IPS DF 6.9 (cell line): ENCODE measurements around the gene VAT1.

Experiments used
- DNase-seq: peaks from one replicate; pipeline ENCODE4 v3.0.0-alpha.2; 2013; ENCODE audit warnings: low read depth, low spot score
- H3K27ac ChIP-seq: one replicate; pipeline ENCODE4 v1.5.1; 2013; ENCODE audit warnings: low read length, control low read depth
- H3K27me3 ChIP-seq: 2 replicates; pipeline ENCODE4 v1.6.1; 2013; ENCODE audit warnings: mild to moderate bottlenecking, low read length; ENCODE audit not compliant: control insufficient read depth, insufficient read depth
- H3K36me3 ChIP-seq: 2 replicates; pipeline ENCODE4 v1.6.1; 2013; ENCODE audit warnings: low read length; ENCODE audit not compliant: control insufficient read depth, insufficient read depth
- H3K4me1 ChIP-seq: 2 replicates; pipeline ENCODE4 v1.6.1; 2013; ENCODE audit warnings: low read length; ENCODE audit not compliant: control insufficient read depth, insufficient read depth
- H3K4me3 ChIP-seq: 2 replicates; pipeline ENCODE4 v1.5.1; 2013; ENCODE audit warnings: mild to moderate bottlenecking, low read length
- H3K9me3 ChIP-seq: 2 replicates; pipeline ENCODE4 v1.6.1; 2013; ENCODE audit warnings: low read length, inconsistent platforms; ENCODE audit not compliant: control insufficient read depth, insufficient read depth
- WGBS: extraction: QIAGEN DNeasy Blood & Tissue Kit; methylation state at CpG from one replicate; pipeline ENCODE4 v1.1.7; 2013; ENCODE audit warnings: mixed read lengths, missing lambda C conversion rate; ENCODE audit not compliant: insufficient read length, insufficient coverage; 5-methylcytosine and 5-hydroxymethylcytosine counted together

Gene VAT1

GRCh38 chr17:43027091-43028032 lies 5.2 kb upstream of the VAT1 start:
- Histone ChIP-seq H3K4me1 (peaks cover 16% of the 10 kb centered on the region), H3K27ac (no peak overlapping the region), H3K27me3 (no peaks in the 10 kb centered on the region), H3K36me3 (no peaks in the 10 kb centered on the region), H3K4me3 (no peak overlapping the region), H3K9me3 (no peaks in the 10 kb centered on the region)
- no CpG with 5 or more reads among the region's 9 CpGs for WGBS
- DNase-seq: no peak

- Histone ChIP-seq H3K36me3 (no peaks in the 10 kb centered on the region), H3K27ac (no peak overlapping the region), H3K9me3 (no peaks in the 10 kb centered on the region), H3K4me1 (peaks cover 16% of the 10 kb centered on the region), H3K4me3 (no peak overlapping the region), H3K27me3 (no peaks in the 10 kb centered on the region)
- WGBS: no CpG with 5 or more reads among the region's 5 CpGs
- no peak for DNase-seq
Measured at GRCh38 chr17:43026595-43026994, 4.4 kb upstream of the VAT1 start.

GRCh38 chr17:43025766-43026537 lies 3.8 kb upstream of the VAT1 start:
- Histone ChIP-seq H3K27ac (no peak overlapping the region), H3K9me3 (no peaks in the 10 kb centered on the region), H3K36me3 (no peaks in the 10 kb centered on the region), H3K4me1 (peaks cover 16% of the 10 kb centered on the region), H3K4me3 (peak overlapping the region; percentile 53; the same call in 1 of the 2 replicates), H3K27me3 (no peaks in the 10 kb centered on the region)
- WGBS: no CpG with 5 or more reads among the region's 16 CpGs
- no peak for DNase-seq

GRCh38 chr17:43025290-43025657 lies 3.1 kb upstream of the VAT1 start:
- no peaks in the 10 kb centered on the region for H3K9me3 ChIP-seq
- no peak for DNase-seq
- peak overlapping the region; percentile 53 for H3K4me3 ChIP-seq

GRCh38 chr17:43024407-43025289 lies 2.5 kb upstream of the VAT1 start, which contains the start of gene RND2:
Gene RND2 (plus strand): TSS chr17:43025231. CDS start chr17:43025348, 117 bp downstream.
- peak within 1 kb of the TSS; percentile 53 for H3K4me3 ChIP-seq
- no peak within 1 kb of the TSS for H3K27ac ChIP-seq
- peaks cover 16% of the 10 kb centered on the region for H3K4me1 ChIP-seq
- no peaks in the 10 kb centered on the region for H3K27me3 ChIP-seq
- WGBS: no CpG with 5 or more reads among the region's 61 CpGs
- no peaks in the 10 kb centered on the region for H3K9me3 ChIP-seq
- DNase-seq: peak; percentile 96
- H3K36me3 ChIP-seq: no peaks in the 10 kb centered on the region

More at GRCh38 chr17:43025290-43025657, 3.1 kb upstream of the VAT1 start:
- Histone ChIP-seq H3K36me3 (no peaks in the 10 kb centered on the region), H3K4me1 (peaks cover 16% of the 10 kb centered on the region), H3K27ac (no peak overlapping the region), H3K27me3 (no peaks in the 10 kb centered on the region)
- no CpG with 5 or more reads among the region's 27 CpGs for WGBS

GRCh38 chr17:43020789-43021740 lies 1.1 kb downstream of the VAT1 start:
- no peak for DNase-seq
- H3K36me3 ChIP-seq: peaks cover 15% of the 10 kb centered on the region
- H3K4me1 ChIP-seq: peaks cover 2% of the 10 kb centered on the region; the same call in 1 of the 2 replicates
- no peak overlapping the region for H3K27ac ChIP-seq
- WGBS: no CpG with 5 or more reads among the region's 40 CpGs
- peak overlapping the region; percentile 60 for H3K4me3 ChIP-seq
- H3K27me3 ChIP-seq: no peaks in the 10 kb centered on the region
- no peaks in the 10 kb centered on the region for H3K9me3 ChIP-seq

- peaks cover 4% of the 10 kb centered on the region; the same call in 1 of the 2 replicates for H3K4me1 ChIP-seq
- WGBS: no CpG with 5 or more reads among the region's 6 CpGs
- H3K9me3 ChIP-seq: no peaks in the 10 kb centered on the region
- no peak overlapping the region for H3K27ac ChIP-seq
- peaks cover 25% of the 10 kb centered on the region for H3K36me3 ChIP-seq
- H3K4me3 ChIP-seq: no peak overlapping the region
- no peaks in the 10 kb centered on the region for H3K27me3 ChIP-seq
- DNase-seq: no peak
Measured at GRCh38 chr17:43020030-43020621, 2.1 kb downstream of the VAT1 start.

GRCh38 chr17:43019418-43019817 lies 2.8 kb downstream of the VAT1 start:
- H3K36me3 ChIP-seq: peaks cover 27% of the 10 kb centered on the region
- H3K4me1 ChIP-seq: peaks cover 4% of the 10 kb centered on the region; the same call in 1 of the 2 replicates
- DNase-seq: no peak
- no peak overlapping the region for H3K4me3 ChIP-seq
- H3K27me3 ChIP-seq: no peaks in the 10 kb centered on the region
- H3K27ac ChIP-seq: no peak overlapping the region
- H3K9me3 ChIP-seq: no peaks in the 10 kb centered on the region
- no CpG with 5 or more reads among the region's 7 CpGs for WGBS

- WGBS: no CpG with 5 or more reads among the region's 4 CpGs
- H3K27me3 ChIP-seq: no peaks in the 10 kb centered on the region
- H3K9me3 ChIP-seq: no peaks in the 10 kb centered on the region
- no peak overlapping the region for H3K27ac ChIP-seq
- peaks cover 27% of the 10 kb centered on the region for H3K36me3 ChIP-seq
- no peak for DNase-seq
- no peak overlapping the region for H3K4me3 ChIP-seq
- H3K4me1 ChIP-seq: peaks cover 6% of the 10 kb centered on the region; the same call in 1 of the 2 replicates
Measured at GRCh38 chr17:43018932-43019331, 3.3 kb downstream of the VAT1 start.
